Rectal smooth muscle tissue (tissue), 1 donor: ENCODE data around the gene SYN1.
A peak's percentile ranks its signal among the peaks of the same experiment; 100 is the strongest.

Experiments used
- H3K27ac ChIP-seq: one replicate; pipeline ENCODE4 v1.7.0; 2013; ENCODE audit warnings: low read depth, low read length, inconsistent platforms
- H3K27me3 ChIP-seq: one replicate; pipeline ENCODE4 v1.7.0; 2013; ENCODE audit warnings: low read length; ENCODE audit not compliant: control insufficient read depth, insufficient read depth
- H3K36me3 ChIP-seq: one replicate; pipeline ENCODE4 v1.7.0; 2013; ENCODE audit warnings: low read length; ENCODE audit not compliant: control insufficient read depth, insufficient read depth
- H3K4me1 ChIP-seq: one replicate; pipeline ENCODE4 v1.7.0; 2013; ENCODE audit warnings: low read length; ENCODE audit not compliant: control insufficient read depth, insufficient read depth
- H3K4me3 ChIP-seq: one replicate; pipeline ENCODE4 v1.7.0; 2013; ENCODE audit warnings: low read length
- H3K9ac ChIP-seq: one replicate; pipeline ENCODE4 v1.7.0; 2013; ENCODE audit warnings: low read length

Gene SYN1

DNA sequence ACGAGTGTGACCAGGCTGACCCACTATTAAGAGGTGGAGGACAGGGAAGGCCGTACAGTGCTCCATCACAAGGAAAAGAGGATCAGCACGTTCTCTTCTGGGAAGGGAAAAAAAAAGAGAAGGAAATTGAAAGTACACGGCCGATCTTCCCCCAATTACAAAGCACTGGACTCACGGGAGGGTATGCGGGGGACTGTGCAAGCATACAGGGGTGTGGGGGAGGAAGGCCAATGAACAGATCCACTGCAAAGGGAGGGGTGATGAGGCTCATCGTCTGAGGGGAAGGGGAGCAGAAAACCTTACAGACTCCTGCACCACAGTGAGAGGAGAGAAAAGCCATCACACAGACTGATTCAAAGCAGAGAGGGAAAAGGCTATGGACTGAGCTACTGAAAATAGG lies 29.6 kb upstream of the SYN1 start:
- Histone ChIP-seq H3K4me1 (peaks cover 2% of the 10 kb centered on the region), H3K27ac (no peak overlapping the region), H3K4me3 (peak overlapping the region; percentile 5), H3K9ac (no peak overlapping the region), H3K27me3 (no peaks in the 10 kb centered on the region), H3K36me3 (no peaks in the 10 kb centered on the region)

DNA sequence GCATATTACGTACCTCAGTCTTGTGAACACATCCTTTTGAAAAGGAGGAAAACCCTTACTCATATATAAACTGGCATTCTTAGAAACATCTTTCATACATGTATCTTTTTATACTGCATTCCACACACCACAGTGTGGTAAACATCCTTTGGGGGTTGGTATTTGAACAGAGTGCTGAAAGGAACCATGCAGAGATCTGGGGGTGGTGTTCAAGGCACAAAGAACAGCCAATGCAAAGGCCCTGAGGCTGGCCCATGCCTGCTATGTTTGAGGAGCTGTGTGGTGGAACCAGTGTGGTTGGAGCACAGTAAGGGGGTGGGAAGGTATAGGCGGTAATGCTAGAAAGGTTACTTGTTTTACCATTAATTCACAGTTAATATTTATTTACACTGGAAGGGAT lies 28.7 kb upstream of the SYN1 start:
- no peaks in the 10 kb centered on the region for H3K27me3 ChIP-seq
- H3K9ac ChIP-seq, result no peak overlapping the region
- no peak overlapping the region for H3K27ac ChIP-seq
- H3K4me1 ChIP-seq, result peaks cover 2% of the 10 kb centered on the region
- no peak overlapping the region for H3K4me3 ChIP-seq
- H3K36me3 ChIP-seq, result no peaks in the 10 kb centered on the region

DNA sequence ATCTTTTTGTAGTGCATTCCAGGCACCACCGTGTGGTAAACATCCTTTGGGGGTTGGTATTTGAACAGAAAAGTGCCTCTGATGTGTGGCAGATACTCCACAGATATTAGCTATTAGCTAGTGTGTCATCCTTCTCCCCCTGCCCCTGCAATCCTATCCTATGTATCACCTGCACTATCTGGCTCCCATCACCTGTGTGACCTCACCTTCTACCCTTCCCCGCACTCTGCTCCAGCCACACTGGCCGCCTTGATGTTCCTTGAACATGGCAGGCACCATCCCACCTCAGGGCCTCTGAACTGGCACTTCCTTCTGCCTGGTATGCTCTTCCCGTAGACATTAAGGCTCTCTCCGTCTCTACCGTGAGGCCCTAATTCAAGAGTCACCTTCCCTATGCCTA lies 27.0 kb upstream of the SYN1 start:
- Histone ChIP-seq H3K27ac (no peak overlapping the region), H3K4me3 (no peak overlapping the region), H3K36me3 (no peaks in the 10 kb centered on the region), H3K27me3 (no peaks in the 10 kb centered on the region), H3K9ac (no peak overlapping the region), H3K4me1 (peaks cover 2% of the 10 kb centered on the region)

DNA sequence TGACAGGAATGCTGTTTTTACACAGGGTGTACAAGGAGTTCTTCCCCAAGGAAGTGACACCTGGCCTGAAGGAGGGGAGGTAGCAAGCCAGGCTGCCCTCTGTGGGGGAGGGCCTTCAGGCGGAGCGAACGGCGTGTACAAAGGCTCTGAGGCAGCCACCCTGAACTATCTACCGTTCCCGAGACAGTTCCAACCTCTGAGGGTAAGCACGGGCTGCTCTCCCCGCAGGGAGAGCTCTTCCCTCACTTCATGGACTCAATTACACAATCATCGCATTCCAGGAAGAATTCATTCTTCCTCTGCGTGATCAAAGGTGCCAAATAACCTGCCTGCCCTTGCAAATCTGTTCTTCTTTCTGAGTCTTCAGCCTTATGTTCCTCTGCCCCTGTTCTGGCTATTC lies 25.9 kb upstream of the SYN1 start:
- Histone ChIP-seq H3K4me1 (no peaks in the 10 kb centered on the region), H3K36me3 (no peaks in the 10 kb centered on the region), H3K27ac (no peak overlapping the region), H3K4me3 (no peak overlapping the region), H3K27me3 (no peaks in the 10 kb centered on the region), H3K9ac (no peak overlapping the region)

DNA sequence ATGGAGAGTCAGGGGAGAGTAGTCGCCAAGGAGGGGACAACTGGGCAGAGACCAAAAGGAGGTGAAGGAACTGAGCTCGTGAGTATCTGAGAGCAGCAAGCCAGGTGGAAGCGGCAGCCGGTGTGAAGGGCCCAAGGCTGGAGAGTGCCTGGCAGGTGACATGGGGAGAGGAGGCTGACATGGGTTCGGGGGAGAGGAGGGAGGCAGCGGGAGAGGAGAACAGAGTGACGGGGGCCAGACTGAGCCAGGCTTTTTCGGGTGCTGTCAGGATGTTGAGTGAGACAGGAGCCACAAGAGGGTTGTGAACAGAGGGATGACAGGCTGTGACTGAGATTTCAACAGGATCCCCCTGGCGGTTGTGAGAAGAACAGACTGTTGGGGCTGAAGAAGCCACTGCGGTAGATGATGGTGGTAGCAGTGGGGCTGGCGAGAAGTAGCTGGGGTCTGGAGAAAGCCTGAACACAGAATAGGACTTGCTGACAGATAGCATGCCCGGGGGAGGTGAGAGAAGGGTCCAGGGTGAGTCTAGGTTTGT lies 25.0 kb upstream of the SYN1 start:
- H3K4me1 ChIP-seq, result no peaks in the 10 kb centered on the region
- H3K27me3 ChIP-seq, result no peaks in the 10 kb centered on the region
- H3K9ac ChIP-seq, result no peak overlapping the region
- no peak overlapping the region for H3K4me3 ChIP-seq
- H3K27ac ChIP-seq, result no peak overlapping the region
- peaks cover 2% of the 10 kb centered on the region for H3K36me3 ChIP-seq

DNA sequence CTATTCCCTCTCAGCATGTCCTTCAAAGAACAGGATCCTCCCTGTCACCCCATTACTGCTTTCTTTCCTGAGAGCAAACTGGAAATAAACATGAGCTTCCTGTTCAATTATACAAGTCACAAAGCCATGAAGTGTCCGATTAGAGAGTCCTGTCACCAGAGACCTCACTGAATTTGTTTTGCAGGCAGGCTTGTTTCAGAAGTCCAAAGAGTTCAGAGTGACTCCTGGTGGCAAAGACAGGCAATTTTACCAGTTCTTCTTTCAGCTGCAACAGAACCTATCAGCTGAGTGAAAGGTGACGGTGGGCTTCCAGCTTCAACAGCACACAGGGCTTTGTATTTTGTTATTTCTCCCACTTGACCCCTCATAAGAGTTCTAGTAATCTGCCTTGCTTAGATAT lies 24.3 kb upstream of the SYN1 start:
- Histone ChIP-seq H3K9ac (no peak overlapping the region), H3K4me1 (no peaks in the 10 kb centered on the region), H3K36me3 (peaks cover 2% of the 10 kb centered on the region), H3K27me3 (no peaks in the 10 kb centered on the region), H3K4me3 (no peak overlapping the region), H3K27ac (no peak overlapping the region)

DNA sequence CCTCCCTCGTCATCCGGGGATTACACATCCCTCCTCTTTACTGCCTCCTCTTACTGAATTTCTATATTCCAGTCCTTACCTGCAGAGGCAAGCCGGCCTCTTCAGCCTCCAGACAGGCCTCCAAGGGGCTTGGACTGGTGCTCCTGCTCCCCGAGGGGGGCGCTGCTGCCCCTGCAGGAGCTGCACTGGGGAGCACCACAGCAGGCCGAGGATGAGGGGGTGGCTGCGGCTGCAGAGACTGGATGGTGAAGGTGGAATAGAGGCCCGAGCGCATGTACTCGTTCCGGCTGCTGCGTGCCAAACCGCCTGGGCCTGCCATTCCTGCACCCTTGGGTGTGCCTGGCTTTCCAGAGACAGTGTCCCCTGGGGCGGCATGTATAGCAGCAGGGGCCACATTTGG lies 19.2 kb upstream of the SYN1 start:
- no peak overlapping the region for H3K4me3 ChIP-seq
- no peak overlapping the region for H3K9ac ChIP-seq
- no peak overlapping the region for H3K27ac ChIP-seq
- no peaks in the 10 kb centered on the region for H3K4me1 ChIP-seq
- H3K36me3 ChIP-seq, result peaks cover 2% of the 10 kb centered on the region
- H3K27me3 ChIP-seq, result no peaks in the 10 kb centered on the region

DNA sequence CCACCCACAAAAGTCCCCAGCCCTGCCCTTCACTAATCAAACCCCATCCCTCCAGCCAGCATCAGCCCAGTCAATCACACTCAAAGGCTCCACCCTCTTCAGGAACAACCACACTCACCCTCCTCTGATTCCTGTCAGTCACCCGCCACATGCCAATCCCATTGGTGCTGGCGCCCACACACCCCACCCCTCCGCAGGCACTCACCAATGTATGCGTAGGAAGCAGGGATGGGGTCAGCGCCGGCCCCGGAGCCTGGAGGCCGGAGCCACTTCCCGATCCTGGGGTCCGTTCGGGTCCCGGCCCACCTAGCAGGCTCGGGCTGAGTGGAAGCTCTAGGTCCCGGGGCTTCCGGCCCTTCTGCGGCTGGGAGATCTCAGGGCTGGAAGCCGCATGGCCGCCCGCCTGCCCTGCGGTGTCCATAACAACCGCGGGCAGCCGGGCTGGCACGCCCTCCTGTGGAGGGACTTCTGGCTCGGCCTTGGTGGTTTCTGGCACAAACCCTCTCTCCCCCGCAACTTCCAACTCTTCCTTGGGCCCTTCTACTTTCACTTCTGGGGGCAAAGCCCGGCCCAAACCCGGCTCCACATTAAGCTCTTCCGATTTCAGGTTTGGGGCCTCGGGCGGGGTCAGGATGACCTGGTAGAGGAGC lies 18.0 kb upstream of the SYN1 start:
- Histone ChIP-seq H3K27me3 (no peaks in the 10 kb centered on the region), H3K9ac (no peak overlapping the region), H3K4me3 (no peak overlapping the region), H3K27ac (no peak overlapping the region), H3K4me1 (no peaks in the 10 kb centered on the region), H3K36me3 (peaks cover 2% of the 10 kb centered on the region)

DNA sequence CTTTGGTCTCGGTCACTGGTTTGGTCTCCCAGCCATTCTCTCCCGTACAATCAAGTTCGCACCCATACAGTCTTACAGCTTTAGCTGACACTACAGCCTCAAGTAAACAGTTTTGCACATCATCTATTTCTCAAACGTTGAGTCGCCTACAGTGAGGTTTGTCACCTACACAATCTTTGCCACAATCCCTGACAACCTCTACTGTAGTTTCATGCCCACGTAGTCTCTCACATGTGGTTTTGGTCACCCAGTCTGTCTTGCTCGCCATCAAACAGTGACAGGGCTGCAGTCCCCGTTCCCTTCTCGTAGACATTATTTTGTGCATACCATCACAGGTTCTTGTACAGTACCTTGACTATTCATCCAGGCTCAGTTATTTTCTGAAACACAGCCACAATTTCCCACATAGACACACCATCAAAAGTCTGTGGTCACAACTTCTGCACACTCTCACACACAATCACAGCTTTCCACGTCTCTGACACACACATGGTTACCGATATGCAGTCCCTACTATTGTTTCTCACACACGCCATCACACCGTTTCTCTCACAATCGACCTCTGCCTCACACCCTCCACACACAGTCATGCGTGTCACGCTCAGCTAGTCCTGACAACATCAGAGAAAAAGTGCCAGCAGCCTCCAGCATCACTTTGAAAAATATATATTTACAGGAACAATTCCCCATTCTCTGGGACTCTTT lies 15.4 kb upstream of the SYN1 start:
- Histone ChIP-seq H3K27me3 (no peaks in the 10 kb centered on the region), H3K36me3 (peaks cover 2% of the 10 kb centered on the region), H3K27ac (no peak overlapping the region), H3K4me1 (no peaks in the 10 kb centered on the region), H3K9ac (no peak overlapping the region), H3K4me3 (no peak overlapping the region)

DNA sequence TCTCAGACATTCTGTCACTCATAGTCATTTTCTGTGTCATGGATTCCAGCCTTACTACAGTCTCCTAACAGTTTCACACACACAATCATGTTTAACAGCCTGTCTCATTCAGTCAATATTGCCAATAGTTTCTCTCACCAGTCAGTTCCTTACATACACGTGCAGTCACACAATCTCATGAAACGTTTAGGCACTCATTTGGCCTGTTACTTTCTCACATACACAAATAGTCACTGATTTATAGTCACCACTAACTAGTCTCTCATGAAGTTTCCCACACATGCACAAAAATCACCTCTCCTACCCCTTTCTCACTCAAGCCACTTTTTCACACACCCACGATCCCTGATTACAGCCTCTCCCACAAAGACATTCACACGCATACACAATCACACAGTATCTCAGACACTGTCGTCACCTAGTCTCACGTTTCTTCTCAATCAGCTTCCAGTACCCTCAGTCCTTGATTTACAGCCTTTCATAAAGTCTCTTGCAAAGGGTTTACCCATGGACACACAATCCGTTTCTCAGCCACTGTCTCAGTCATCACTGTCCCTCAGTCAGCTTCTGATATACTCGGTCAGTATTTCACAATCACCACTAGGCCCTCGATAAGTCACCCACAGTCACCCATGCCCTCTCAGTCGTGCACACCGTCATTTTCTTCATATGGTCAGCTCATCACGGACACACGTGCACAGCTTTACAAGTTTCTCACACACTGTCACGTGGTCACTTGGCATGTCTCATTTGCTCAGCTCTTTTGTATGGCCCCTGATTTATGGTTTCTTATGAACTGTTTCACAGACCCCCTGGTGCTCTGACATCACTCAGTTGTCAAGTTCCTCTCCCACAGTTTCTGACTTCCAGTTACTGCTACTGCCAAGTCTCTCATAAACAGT lies 14.3 kb upstream of the SYN1 start:
- no peaks in the 10 kb centered on the region for H3K36me3 ChIP-seq
- H3K27me3 ChIP-seq, result no peaks in the 10 kb centered on the region
- H3K27ac ChIP-seq, result no peak overlapping the region
- no peak overlapping the region for H3K4me3 ChIP-seq
- H3K9ac ChIP-seq, result no peak overlapping the region
- H3K4me1 ChIP-seq, result no peaks in the 10 kb centered on the region

DNA sequence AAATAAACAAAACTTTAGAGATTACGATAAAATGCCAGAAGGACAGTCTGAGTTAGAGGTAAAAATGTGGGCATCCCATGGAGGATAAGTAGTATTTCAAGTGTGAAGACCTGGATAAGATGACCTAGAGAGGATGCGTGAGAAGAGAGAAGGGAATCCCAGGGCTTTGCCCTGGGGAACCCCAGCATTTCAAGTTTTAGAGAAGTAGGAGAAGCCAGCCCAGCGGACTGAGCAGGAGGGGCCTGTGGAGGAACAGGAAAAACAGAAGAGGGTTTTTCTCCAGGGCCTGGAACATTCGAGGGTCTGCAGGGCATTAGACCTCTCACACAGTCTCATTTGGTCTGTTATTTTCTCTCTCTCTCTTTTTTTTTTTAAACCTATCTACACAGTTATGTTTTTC lies 13.0 kb upstream of the SYN1 start:
- Histone ChIP-seq H3K9ac (no peak overlapping the region), H3K27ac (no peak overlapping the region), H3K27me3 (no peaks in the 10 kb centered on the region), H3K4me3 (no peak overlapping the region), H3K36me3 (no peaks in the 10 kb centered on the region), H3K4me1 (no peaks in the 10 kb centered on the region)

DNA sequence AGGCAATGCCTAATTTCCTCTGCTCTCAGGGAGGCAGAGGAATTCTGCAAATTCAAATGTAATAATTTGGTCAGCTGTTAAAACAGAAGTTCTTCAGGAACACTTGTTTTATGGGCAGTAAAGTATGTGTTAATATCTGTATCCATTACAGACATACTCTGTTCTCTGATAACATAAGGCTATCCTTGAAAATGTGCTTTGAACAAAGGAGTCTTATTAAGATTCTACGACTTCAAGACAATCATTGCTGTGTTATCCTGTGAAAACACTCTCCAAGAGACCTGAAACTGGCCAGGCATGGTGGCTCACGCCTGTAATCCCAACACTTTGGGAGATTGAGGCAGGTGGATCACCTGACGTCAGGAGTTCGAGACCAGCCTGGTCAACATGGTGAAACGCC lies 12.0 kb upstream of the SYN1 start:
- H3K27ac ChIP-seq, result no peak overlapping the region
- no peaks in the 10 kb centered on the region for H3K4me1 ChIP-seq
- no peak overlapping the region for H3K4me3 ChIP-seq
- H3K9ac ChIP-seq, result no peak overlapping the region
- no peaks in the 10 kb centered on the region for H3K27me3 ChIP-seq
- H3K36me3 ChIP-seq, result no peaks in the 10 kb centered on the region
